Mononuclear cell (primary cell): ENCODE results near the gene LMOD1. TPM values are rescaled to one million over a fixed set of nuclear protein-coding genes. Genes with fewer than 3 reads are reported as not detected.
"Not testable (repeated sequence)": the region's sequence is repeated elsewhere in the genome, so short reads cannot be mapped to it uniquely, and the experiment has no call there.

Source experiments
- H3K27me3 ChIP-seq: 2 replicates; pipeline ENCODE4 v1.6.0; 2011; ENCODE audit warnings: low read length, control low read depth; ENCODE audit not compliant: insufficient read depth
- H3K4me1 ChIP-seq: 2 replicates; pipeline ENCODE4 v1.5.1; 2011; ENCODE audit warnings: mild to moderate bottlenecking, low read length, control low read depth; ENCODE audit not compliant: insufficient read depth
- H3K4me3 ChIP-seq: 2 replicates; pipeline ENCODE4 v1.5.1; 2011; ENCODE audit warnings: mild to moderate bottlenecking, low read length, moderate library complexity
- H3K9me3 ChIP-seq: 2 replicates; pipeline ENCODE4 v1.5.1; 2011; ENCODE audit warnings: low read depth, mild to moderate bottlenecking, control low read depth, low read length
- total RNA-seq: library from RNA; depleted of rRNA; stranded (reverse); fragments of >200 nt; gene quantifications from one replicate; pipeline ENCODE4 v1.2.3, GENCODE V29; 2012

The LMOD1 gene
- total RNA-seq, 1 donor, result not detected

GRCh38 chr1:201962382-201962781 lies 16.0 kb upstream of the LMOD1 start:
- H3K4me1 ChIP-seq, H3K9me3 ChIP-seq, H3K27me3 ChIP-seq, H3K4me3 ChIP-seq: not testable (repeated sequence)

- H3K4me1 ChIP-seq, result peaks cover 17% of the 10 kb centered on the region
- no peak overlapping the region for H3K4me3 ChIP-seq
- H3K9me3 ChIP-seq, result no peaks in the 10 kb centered on the region
- no peaks in the 10 kb centered on the region for H3K27me3 ChIP-seq
Observed at GRCh38 chr1:201958348-201958747, 12.0 kb upstream of the LMOD1 start.

DNA sequence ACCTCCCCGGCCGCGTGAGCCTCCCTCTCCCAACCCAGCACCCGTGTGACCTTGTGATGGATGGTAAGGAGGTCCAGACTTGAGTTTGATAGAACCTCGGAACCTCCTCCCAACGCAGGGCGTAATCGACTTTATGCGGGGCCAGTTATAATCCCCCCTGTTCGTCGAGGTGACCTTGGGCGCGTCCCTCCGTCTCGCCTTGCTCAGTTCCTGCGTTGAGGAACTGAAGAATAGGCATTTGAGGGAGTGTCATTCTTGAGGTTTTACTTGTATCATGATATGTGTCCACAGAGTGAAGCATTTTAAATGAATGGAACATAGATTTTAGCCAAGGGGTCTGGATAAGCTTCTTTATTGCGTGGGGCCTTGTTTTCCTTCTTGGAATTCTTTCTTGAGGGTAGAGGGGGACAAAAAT lies 9.4 kb upstream of the LMOD1 start:
- Histone ChIP-seq H3K27me3 (no peaks in the 10 kb centered on the region), H3K4me1 (peaks cover 17% of the 10 kb centered on the region), H3K4me3 (peak overlapping the region; percentile 69), H3K9me3 (no peaks in the 10 kb centered on the region)

GRCh38 chr1:201955009-201955728 lies 8.8 kb upstream of the LMOD1 start, which contains the start of gene TIMM17A:
Gene TIMM17A, plus strand, starts transcription at chr1:201955503. Its CDS starts 24 bp downstream, at chr1:201955527.
- H3K27me3 ChIP-seq, result no peaks in the 10 kb centered on the region
- peaks cover 17% of the 10 kb centered on the region for H3K4me1 ChIP-seq
- H3K4me3 ChIP-seq, result peak within 1 kb of the TSS; percentile 69
- no peaks in the 10 kb centered on the region for H3K9me3 ChIP-seq

DNA sequence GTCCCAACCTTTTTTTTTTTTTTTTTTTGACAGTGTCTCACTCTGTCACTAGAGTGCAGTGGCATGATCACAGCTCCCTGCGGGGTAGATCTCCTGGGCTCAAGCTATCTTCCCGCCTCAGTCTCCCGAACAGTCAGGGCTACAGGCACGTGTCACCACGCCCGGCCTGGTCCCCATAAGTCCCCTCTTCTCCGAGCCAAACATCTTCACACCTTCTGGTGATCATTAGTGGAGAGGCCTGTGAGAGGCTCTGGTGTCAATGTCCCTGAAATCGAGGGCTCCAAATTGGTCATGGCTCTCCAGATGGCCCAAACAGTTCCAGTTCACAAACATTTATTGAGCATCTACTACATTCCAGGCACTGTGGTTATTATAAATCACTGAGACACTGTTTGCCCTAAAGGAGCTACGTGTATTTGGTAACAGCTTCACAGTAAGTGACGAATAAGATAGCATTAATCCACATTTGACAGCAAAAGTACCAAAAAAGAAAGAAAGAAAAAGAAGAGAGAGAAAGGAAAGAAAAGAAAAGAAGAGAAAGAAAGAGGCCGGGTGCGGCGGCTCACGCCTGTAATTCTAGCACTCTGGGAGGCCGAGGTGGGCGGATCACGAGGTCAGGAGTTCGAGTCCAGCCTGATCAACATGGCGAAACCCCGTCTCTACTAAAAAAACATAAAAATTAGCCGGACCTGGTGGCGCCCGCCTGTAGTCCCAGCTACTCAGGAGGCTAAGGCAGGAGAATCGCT lies 8.1 kb upstream of the LMOD1 start:
- Histone ChIP-seq H3K9me3 (no peaks in the 10 kb centered on the region), H3K4me3 (peak overlapping the region; percentile 69), H3K4me1 (peaks cover 17% of the 10 kb centered on the region), H3K27me3 (no peaks in the 10 kb centered on the region)

GRCh38 chr1:201949491-201949890 lies 3.1 kb upstream of the LMOD1 start:
- H3K9me3 ChIP-seq, result no peaks in the 10 kb centered on the region
- peaks cover 35% of the 10 kb centered on the region for H3K27me3 ChIP-seq
- H3K4me3 ChIP-seq, result no peak overlapping the region
- peaks cover 11% of the 10 kb centered on the region for H3K4me1 ChIP-seq

DNA sequence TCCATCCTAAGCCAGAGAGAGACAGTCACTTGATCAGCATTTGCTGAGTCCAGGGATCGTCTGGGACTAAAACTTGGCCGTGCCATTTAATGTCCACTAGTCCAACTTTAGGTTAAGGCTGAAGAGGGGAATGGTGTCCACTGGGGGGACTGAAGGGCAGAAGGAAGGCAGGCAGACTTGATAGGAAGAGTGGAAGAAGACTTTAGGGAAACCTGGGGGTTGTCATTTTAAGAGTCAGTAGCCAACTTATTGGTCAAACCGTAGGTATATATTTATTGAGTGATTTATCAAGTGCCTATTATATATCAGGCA lies 1.3 kb upstream of the LMOD1 start:
- Histone ChIP-seq H3K4me3 (no peak overlapping the region), H3K27me3 (peaks cover 41% of the 10 kb centered on the region), H3K9me3 (no peaks in the 10 kb centered on the region), H3K4me1 (peaks cover 8% of the 10 kb centered on the region)

DNA sequence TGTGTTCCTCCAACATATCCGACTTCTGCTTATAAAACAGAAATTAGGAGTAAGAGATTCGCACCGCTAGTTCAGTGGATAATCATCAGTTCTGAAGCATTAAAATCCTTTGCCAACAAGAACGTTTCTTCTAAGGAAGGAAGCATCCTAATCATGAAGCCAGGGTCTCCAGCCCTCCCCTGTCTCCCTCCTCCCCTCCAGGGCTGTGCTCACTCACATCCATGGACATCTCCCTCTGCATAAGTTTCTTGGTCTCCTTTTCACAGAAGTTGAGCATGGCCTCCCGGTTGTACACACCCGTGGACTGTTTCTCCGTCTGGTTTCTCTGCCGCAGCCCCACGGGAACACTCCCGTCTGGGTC lies 505 bp downstream of the LMOD1 start:
- Histone ChIP-seq H3K27me3 (peaks cover 41% of the 10 kb centered on the region), H3K4me3 (no peak overlapping the region), H3K4me1 (peaks cover 8% of the 10 kb centered on the region), H3K9me3 (no peaks in the 10 kb centered on the region)

- no peak overlapping the region for H3K4me3 ChIP-seq
- peaks cover 41% of the 10 kb centered on the region for H3K27me3 ChIP-seq
- H3K4me1 ChIP-seq, result peaks cover 8% of the 10 kb centered on the region
- H3K9me3 ChIP-seq, result no peaks in the 10 kb centered on the region
Observed at GRCh38 chr1:201945157-201945556, 1.2 kb downstream of the LMOD1 start.

- Histone ChIP-seq H3K9me3 (no peaks in the 10 kb centered on the region), H3K4me1 (peaks cover 8% of the 10 kb centered on the region), H3K4me3 (no peak overlapping the region), H3K27me3 (peaks cover 41% of the 10 kb centered on the region)
Observed at GRCh38 chr1:201944639-201945038, 1.7 kb downstream of the LMOD1 start.

DNA sequence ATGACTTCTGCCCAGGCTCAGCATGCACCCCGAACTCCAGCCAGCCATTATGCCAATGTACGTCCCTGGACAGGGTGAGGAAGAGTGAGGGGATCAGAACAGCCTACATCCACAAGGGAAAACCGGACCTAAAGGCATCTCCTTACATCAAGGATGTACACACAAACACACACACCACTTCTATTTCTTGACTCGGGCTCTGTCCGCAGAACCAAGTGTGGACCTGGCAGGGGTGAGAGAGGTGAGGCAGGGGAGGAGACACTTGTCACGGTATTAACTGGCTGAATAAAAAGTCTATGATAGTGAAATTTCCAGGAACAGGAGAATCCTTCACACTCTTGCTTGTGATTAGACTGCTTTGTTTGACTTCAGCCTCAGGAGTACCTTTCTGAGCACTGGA lies 2.3 kb downstream of the LMOD1 start:
- Histone ChIP-seq H3K4me1 (peaks cover 8% of the 10 kb centered on the region), H3K27me3 (peaks cover 41% of the 10 kb centered on the region), H3K9me3 (no peaks in the 10 kb centered on the region), H3K4me3 (no peak overlapping the region)

- H3K27me3 ChIP-seq, result peaks cover 31% of the 10 kb centered on the region
- no peaks in the 10 kb centered on the region for H3K9me3 ChIP-seq
- H3K4me3 ChIP-seq, result no peak overlapping the region
- H3K4me1 ChIP-seq, result peaks cover 8% of the 10 kb centered on the region
Observed at GRCh38 chr1:201942129-201942495, 4.2 kb downstream of the LMOD1 start.

GRCh38 chr1:201941420-201942128 lies 4.8 kb downstream of the LMOD1 start:
- H3K4me3 ChIP-seq, result no peak overlapping the region
- peaks cover 4% of the 10 kb centered on the region for H3K4me1 ChIP-seq
- no peaks in the 10 kb centered on the region for H3K9me3 ChIP-seq
- peaks cover 26% of the 10 kb centered on the region for H3K27me3 ChIP-seq

DNA sequence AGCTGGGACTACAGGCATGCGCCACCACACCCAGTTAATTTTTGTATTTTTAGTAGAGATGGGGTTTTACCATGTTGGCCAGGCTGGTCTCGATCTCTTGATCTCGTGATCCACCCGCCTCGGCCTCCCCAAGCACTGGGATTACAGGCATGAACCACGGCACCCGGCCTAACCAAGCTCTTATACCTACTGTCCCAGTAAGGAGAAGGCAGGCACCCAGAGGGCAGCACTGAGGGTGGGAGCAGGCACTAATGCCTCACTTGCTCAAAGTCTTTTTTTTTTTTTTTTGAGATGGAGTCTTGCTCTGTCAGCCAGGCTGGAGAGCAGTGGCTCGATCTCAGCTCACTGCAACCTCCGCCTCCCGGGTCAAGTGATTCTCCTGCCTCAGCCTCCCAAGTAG lies 6.0 kb downstream of the LMOD1 start:
- H3K4me1 ChIP-seq, H3K4me3 ChIP-seq, H3K9me3 ChIP-seq: not testable (repeated sequence)
- peaks cover 13% of the 10 kb centered on the region for H3K27me3 ChIP-seq

DNA sequence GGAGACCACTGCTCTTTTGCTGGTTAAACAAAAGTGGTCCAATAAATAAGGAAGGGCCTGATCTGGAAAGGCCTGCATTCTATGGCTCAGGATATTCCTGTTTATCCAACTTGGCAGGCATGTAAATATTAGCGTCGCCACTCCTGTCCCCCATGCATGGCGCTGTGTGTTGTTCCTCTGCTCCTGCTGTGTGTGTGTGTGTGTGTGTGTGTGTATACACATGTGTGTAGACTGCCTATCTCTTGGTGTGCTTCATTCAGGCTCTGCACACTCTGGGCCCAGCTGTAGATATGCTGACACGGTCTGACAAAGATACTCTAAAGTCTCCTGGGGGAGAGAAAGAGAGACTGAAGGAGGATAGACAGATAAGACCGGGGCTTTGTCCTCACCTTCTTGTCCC lies 6.8 kb downstream of the LMOD1 start:
- no peak overlapping the region for H3K4me3 ChIP-seq
- no peaks in the 10 kb centered on the region for H3K4me1 ChIP-seq
- no peaks in the 10 kb centered on the region for H3K9me3 ChIP-seq
- H3K27me3 ChIP-seq, result peaks cover 6% of the 10 kb centered on the region
